BE2C (cell line): ENCODE data around the gene DDX54.
A peak's percentile ranks its signal among the peaks of the same experiment; 100 is the strongest.

Experiments used
- DNase-seq: peaks from one replicate; pipeline ENCODE4 v3.0.0-alpha.2; 2020
- H3K27me3 ChIP-seq: fragments of 250-450 bp; sonication (Bioruptor Pico); 2 replicates; pipeline ENCODE4 v1.5.1; 2020; ENCODE audit warnings: mild to moderate bottlenecking
- H3K36me3 ChIP-seq: fragments of 250-450 bp; sonication (Bioruptor Pico); 2 replicates; pipeline ENCODE4 v1.5.1; 2020; ENCODE audit warnings: mild to moderate bottlenecking
- H3K4me1 ChIP-seq: fragments of 250-450 bp; sonication (Bioruptor Pico); 2 replicates; pipeline ENCODE4 v1.5.1; 2020
- H3K4me3 ChIP-seq: 2 replicates; pipeline ENCODE4 v1.5.1; 2011; ENCODE audit warnings: low read depth, low read length
- H3K9me3 ChIP-seq: fragments of 250-450 bp; sonication (Bioruptor Pico); 2 replicates; pipeline ENCODE4 v1.5.1; 2020
- TF ChIP-seq, protein P1 (sequence below): IDR thresholded peaks from 2 replicates; pipeline ENCODE4 v1.5.1; 2012; ENCODE audit warnings: mild to moderate bottlenecking, low read depth, low read length

DDX54 gene

DNA sequence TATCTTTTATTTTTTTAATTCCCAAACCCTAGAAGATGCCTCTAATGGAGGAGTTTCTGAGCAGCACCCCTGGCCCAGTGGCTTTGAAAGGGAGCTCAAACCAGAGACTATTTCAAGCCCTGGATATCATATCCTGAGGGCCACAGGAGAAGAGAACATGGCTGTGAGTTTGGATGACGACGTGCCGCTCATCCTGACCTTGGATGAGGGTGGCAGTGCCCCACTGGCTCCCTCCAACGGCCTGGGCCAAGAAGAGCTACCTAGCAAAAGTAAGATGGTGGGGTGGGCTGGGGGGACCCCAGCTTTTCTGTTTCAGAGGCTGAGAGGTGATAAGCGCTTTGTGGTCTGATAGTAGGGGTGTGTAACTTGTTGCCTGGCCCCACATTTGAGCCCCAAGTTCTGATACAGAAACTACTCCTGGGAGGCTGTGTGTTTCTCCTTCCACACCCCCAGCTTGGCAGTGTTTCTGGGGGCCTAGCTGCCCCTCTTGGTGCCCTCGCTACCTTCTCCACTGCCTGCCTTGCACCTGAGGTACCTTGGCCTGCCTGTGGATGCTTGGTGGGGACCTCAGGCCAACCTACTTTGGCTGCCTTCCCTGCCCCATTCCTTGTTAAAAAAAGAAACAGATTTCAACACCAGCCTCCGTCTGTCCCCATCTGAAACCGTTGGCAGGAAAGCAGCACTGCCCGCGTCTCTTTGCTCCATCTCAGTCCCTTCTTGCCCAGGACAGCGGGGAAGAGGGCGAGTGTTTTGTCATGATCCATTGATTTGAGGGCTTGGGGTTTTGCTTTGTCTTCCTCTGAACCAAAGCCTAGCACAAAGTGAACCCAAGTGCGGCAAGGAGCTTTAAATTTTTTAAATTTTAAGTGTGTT lies 41.7 kb upstream of the DDX54 start:
- no peak overlapping the region for H3K4me3 ChIP-seq
- DNase-seq: no peak
- TF ChIP-seq, protein P1, sequence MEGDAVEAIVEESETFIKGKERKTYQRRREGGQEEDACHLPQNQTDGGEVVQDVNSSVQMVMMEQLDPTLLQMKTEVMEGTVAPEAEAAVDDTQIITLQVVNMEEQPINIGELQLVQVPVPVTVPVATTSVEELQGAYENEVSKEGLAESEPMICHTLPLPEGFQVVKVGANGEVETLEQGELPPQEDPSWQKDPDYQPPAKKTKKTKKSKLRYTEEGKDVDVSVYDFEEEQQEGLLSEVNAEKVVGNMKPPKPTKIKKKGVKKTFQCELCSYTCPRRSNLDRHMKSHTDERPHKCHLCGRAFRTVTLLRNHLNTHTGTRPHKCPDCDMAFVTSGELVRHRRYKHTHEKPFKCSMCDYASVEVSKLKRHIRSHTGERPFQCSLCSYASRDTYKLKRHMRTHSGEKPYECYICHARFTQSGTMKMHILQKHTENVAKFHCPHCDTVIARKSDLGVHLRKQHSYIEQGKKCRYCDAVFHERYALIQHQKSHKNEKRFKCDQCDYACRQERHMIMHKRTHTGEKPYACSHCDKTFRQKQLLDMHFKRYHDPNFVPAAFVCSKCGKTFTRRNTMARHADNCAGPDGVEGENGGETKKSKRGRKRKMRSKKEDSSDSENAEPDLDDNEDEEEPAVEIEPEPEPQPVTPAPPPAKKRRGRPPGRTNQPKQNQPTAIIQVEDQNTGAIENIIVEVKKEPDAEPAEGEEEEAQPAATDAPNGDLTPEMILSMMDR: no peak
- H3K4me1 ChIP-seq: no peaks in the 10 kb centered on the region
- no peaks in the 10 kb centered on the region for H3K27me3 ChIP-seq
- no peaks in the 10 kb centered on the region for H3K9me3 ChIP-seq
- peaks cover 22% of the 10 kb centered on the region for H3K36me3 ChIP-seq

DNA sequence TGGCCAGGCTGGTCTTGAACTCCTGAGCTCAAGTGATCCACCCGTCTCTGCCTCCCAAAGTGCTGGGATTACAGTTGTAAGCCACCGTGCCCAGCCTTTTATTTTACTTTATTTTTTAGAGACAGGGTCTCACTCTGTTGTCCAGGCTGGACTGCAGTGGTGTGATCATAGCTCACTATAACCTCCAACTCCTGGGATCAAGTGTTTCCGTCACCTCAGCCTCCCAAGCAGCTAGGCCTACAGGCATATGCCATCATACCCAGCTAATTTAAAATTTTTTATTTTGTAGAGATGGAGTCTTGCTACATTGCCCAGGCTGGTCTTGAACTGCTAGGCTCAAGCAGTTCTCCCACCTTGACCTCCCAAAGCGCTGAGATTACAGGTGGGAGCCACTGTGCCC lies 39.7 kb upstream of the DDX54 start:
- Histone ChIP-seq H3K9me3 (no peaks in the 10 kb centered on the region), H3K4me1 (no peaks in the 10 kb centered on the region), H3K36me3 (peaks cover 7% of the 10 kb centered on the region)

DNA sequence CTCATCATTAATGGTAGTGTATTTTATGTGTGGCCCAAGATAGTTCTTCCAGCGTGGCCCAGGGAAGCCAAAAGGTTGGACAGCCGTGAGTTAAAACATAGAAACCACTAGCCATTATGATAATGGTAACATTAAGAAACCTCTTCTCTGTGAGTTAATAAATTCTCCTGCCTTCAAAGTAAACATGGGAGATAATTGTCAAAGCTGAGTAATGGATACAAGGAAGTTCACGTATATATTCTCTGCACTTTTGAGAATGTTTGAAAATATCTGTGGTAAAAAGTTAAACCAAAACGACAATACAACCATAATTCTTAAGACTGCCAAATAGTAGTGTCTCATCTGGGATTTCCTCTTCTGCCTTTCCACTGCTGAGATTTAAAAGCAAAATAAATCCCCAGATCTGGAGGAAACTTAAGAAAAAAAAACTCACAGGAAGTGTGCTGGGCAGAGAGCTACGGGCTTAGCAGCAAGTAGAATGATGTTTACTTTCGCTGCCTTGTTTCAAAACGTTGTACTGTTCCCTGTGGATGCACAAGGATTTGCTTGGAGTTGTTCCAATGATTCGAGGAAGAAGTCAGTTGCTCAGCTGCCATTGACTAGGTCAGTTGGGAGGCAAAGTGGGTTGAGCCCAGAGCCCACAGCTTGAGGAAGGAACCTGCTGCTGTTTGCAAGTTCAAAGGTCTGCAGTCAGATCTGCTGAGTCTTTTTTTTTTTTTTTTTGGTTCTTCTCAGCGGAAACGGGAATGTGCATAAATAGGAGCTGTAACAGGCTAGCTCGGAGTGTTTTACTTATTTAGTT lies 37.7 kb upstream of the DDX54 start:
- Histone ChIP-seq H3K4me3 (peak overlapping the region; percentile 93), H3K27me3 (no peaks in the 10 kb centered on the region), H3K9me3 (no peaks in the 10 kb centered on the region), H3K4me1 (no peaks in the 10 kb centered on the region), H3K36me3 (peaks cover 2% of the 10 kb centered on the region)
- no peak for DNase-seq
- TF ChIP-seq, protein P1: no peak

More for the DNA sequence above, 39.7 kb upstream of the DDX54 start:
- H3K4me3 ChIP-seq: no peak overlapping the region
- no peak for DNase-seq
- TF ChIP-seq, protein P1: no peak
- H3K27me3 ChIP-seq: no peaks in the 10 kb centered on the region

DNA sequence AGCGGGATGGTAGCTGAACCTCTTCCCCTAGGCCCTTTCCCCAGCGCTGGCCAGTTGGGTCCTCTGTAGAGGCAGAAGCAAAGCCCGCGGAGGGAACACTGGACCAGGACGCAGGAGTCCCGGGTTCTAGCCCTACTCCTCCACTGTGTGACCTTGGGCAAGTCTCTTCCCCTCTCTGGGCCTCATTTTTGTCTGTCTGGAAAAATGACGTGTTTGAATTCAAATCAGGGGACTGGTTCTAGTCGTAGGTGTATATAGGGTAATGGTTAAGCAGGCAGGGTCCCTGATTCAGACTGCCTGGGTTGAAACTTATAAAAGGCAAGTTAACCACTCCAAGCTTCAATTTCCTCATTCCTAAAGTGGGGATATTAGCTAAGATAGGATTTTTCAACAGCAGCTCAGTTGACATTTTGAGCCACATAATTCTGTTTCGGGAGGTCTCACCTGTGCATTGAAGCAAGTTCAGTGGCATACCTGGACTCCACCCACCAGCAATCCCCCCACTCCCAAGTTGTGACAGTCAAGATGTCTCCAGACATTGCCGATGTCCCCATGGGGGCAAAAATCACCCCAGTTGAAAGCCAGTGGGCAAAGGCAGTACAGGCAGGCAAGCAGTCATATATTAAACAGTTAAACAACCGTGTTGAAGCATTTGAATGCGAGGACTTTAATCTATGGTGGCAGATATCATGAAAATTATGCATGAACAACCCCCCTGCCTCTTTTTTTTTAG lies 36.9 kb upstream of the DDX54 start:
- TF ChIP-seq, protein P1: no peak
- no peaks in the 10 kb centered on the region for H3K36me3 ChIP-seq
- no peaks in the 10 kb centered on the region for H3K9me3 ChIP-seq
- H3K27me3 ChIP-seq: no peaks in the 10 kb centered on the region
- DNase-seq: no peak
- no peaks in the 10 kb centered on the region for H3K4me1 ChIP-seq
- peak overlapping the region; percentile 93 for H3K4me3 ChIP-seq

DNA sequence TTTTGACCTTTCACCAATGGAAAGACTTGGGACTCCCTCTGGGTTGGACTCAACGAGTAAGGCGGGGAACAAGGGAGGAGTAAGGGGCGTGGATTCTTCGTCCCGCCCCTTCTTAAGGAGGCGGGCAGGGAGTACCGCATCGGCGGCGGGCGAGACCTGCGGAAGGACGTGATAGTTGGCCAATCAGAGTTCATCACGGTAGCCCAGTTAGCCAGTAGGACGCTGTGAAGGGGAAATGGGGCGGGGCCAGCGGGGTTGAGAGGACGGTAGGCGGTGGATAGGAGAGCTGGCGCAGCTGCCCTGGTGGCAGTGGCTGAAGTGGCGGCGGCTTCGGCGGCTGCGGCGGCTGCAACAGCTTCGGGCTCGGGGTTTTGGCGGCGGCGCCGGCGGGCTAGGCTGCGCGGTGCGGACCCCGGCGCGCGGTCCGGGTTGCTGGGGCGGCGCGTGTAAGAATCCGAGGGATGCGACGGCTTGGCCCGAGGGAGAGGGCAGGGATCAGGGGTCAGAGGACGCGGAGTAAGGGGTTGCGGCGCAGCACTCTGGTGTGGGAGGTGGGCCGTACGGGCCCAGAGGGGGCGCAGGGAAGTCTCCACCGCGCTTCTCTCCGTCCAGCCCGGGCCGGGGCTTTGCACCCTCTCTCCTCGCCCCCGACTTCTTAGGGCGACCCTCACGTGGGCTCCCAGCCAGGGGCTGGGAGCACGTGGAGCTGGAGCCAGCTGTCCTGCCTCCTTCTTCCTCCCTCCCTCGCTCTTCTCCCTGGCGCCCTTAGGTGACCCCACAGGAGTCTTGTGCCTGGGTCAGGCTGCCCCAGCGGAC lies 36.1 kb upstream of the DDX54 start, which contains the start of gene TPCN1:
Gene TPCN1, plus strand, starts transcription at position 284 of the 816 bp plus-strand sequence. CDS start 5,389 bp downstream, outside the sequence.
- Histone ChIP-seq H3K36me3 (no peaks in the 10 kb centered on the region), H3K4me3 (peak within 1 kb of the TSS; percentile 93), H3K9me3 (no peaks in the 10 kb centered on the region), H3K4me1 (no peaks in the 10 kb centered on the region), H3K27me3 (no peaks in the 10 kb centered on the region)
- TF ChIP-seq, protein P1: no peak
- DNase-seq: peak; percentile 100
